ENCODE data around the gene CYB5R4.

DNA sequence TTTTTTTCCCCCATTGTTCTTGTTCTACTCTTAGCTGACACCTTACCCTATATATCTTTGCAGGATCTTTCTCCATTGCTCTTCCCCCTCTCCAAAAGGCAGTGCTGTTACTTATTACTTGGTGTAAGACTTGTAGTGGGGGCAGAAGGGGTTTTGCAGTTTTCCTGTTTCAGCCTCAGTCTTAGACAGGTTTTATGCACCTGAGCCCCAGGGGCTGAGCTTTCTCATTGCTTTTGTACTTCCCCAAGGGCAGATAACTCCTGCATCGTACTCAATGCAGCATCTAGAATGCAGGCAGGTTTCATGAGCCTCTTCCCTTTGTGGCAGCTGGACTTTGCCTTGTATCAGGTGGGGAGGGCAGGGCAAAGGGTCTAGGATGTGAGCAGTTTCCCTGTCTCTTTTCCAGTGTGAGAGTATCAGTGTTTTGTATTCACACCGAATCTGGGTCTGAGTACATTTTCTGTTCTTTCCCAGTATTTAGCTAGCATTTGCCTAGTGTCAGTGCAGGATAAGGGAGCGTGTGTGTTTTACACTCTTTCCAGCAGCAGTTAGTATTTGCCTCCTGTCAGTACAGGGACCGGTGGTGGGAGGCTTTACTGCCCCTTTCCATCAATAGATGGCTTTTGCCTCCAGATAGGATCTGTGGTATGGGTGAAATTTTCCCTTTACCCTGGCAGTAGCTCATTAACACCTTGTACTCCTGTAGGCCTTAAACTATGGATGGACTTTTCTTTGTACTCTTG is 19.6 kb downstream of the CYB5R4 start:
- TF ChIP-seq, protein P1, sequence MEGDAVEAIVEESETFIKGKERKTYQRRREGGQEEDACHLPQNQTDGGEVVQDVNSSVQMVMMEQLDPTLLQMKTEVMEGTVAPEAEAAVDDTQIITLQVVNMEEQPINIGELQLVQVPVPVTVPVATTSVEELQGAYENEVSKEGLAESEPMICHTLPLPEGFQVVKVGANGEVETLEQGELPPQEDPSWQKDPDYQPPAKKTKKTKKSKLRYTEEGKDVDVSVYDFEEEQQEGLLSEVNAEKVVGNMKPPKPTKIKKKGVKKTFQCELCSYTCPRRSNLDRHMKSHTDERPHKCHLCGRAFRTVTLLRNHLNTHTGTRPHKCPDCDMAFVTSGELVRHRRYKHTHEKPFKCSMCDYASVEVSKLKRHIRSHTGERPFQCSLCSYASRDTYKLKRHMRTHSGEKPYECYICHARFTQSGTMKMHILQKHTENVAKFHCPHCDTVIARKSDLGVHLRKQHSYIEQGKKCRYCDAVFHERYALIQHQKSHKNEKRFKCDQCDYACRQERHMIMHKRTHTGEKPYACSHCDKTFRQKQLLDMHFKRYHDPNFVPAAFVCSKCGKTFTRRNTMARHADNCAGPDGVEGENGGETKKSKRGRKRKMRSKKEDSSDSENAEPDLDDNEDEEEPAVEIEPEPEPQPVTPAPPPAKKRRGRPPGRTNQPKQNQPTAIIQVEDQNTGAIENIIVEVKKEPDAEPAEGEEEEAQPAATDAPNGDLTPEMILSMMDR (IDR thresholded peaks at IDR 0.05), result no peak
- TF ChIP-seq POLR2A (IDR thresholded peaks at IDR 0.05) (no peak), EP300 (IDR thresholded peaks at IDR 0.05) (no peak)
